GM19324 (cell line): Measurements from ENCODE around the gene STYX.
A peak's percentile ranks its signal among the peaks of the same experiment; 100 is the strongest.
"Not testable (repeated sequence)": the region's sequence is repeated elsewhere in the genome, so short reads cannot be mapped to it uniquely, and the experiment has no call there.

Experiments
- ATAC-seq: cut with Tn5 transposase; IDR thresholded peaks from one replicate; pipeline ENCODE4 v1.9.1; 2021; ENCODE audit warnings: mild to moderate bottlenecking, moderate library complexity; ENCODE audit not compliant: unreplicated experiment, low FRiP score

Gene STYX

DNA sequence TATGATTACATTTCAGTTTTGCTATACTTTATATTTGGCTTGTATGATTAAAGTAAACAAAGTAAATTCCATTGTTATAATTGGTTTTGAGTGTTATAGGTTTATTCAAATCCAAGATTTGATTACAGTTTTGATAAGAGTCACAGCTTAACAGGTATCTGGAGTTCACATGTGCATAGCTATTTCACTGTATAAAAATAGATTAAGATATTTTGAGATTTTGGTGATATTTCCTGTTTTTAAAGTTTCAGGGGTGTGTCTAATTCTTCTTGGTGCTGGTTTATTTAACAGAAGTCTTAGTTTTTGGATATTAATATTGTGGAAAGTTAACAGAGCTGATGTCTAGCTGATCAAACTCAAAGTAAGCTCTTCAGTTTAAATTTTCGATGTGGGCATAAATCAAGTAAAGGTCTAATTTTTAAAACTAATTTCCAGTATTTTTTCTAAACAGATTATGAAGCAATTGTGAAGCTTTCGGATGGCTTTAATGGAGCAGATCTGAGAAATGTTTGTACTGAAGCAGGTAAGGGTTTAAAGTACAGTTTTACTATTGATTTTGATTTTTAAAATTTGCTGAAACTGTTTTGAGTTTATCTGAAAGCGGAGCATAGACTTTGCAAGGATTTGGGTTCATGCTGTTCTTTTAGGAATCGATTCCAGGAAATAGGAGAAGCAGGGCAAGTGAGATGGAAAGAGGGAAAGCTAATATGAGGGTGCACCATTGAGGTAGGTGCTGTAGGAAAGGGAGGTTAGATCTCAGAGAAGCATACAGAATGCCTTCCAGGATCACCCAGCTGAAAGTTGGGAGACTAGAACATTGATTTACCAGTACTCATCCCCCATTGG lies 6.2 kb upstream of the STYX start:
- ATAC-seq: no peak

DNA sequence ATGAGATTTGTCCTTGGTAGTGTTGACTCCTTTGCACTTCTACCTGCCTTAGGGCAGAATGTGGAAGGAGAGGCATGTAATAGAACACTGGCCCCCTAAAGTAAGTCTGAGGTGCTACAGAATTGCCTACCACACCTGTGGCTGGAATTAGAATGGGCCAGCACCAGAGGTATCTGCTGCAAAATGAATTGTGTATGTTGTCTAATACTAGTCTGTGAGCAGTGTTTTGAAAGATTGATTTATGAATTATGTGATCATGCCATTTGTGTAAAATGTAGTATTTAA lies 5.7 kb upstream of the STYX start:
- no peak for ATAC-seq

DNA sequence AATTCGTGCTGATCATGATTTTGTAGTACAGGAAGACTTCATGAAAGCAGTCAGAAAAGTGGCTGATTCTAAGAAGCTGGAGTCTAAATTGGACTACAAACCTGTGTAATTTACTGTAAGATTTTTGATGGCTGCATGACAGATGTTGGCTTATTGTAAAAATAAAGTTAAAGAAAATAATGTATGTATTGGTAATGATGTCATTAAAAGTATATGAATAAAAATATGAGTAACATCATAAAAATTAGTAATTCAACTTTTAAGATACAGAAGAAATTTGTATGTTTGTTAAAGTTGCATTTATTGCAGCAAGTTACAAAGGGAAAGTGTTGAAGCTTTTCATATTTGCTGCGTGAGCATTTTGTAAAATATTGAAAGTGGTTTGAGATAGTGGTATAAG lies 2.5 kb upstream of the STYX start:
- ATAC-seq: not testable (repeated sequence)

DNA sequence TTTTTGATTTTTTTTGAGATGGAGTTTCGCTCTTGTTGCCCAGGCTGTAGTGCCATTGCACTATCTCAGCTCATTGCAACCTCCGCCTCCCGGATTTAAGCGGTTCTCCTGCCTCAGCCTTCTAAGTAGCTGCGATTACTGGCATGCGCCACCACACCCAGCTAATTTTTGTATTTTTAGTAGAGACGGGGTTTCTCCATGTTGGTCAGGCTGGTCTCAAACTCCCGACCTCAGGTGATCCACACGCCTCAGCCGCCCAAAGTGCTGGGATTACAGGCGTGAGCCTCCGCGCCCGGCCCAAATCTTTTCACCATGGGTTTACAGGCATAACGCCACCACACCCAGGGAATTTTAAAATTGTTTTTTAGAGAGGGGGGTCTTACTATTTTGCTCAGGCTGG lies 931 bp upstream of the STYX start:
- not testable (repeated sequence) for ATAC-seq

DNA sequence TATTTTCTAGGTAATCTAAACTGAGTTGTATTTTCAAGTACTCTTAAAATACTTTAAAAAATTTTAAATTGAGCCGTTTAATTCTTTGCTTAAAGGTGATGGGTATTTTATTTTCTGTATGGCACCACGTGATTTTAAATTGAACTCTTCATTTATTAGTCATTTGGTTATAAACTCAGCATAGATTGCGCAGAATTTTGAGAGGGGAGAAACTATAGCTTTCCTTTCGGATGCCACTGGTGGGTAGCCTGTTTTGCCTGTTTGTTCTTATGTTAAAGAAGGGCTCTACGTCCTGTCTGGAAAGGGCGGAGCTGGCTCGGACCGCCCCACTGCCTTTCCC lies 411 bp upstream of the STYX start:
- ATAC-seq: no peak

DNA sequence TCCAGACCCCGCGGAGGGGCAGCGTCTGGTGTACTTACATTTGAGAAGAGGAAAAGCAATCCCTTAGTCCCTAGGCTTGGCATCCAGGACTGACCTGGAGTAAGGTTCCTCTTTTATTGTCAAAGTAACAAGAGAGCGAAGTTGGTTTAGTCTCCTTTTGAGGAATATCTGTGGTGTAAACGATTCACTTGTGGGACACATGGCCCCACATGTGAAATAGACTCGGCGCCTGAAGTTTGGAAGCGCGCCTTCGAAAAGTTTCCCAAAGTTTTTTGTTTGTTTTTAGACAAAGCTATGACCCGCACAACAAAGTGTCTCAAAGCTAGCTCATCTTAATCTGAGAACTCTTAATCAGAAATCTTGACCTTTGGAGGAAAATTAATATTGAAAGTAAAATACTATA lies 744 bp downstream of the STYX start:
- no peak for ATAC-seq

DNA sequence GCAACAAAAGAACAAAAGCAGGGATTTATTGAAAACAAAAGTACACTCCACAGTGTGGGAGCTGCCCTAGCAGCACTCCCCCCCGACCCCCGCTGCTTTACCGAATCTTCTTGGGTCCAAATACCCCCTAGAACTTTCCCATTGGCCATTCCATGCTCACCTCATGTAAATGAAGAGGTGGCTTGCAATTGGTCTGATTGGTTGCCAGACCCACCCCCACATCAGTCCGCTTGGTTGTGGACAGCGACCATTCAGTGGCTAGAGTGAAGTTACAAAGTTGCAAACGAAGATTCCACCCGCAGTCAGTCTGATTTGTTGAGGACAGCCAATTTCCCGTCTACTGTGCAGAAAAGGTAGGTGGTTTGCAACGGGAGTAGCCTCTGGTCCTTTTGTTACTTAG lies 3.9 kb downstream of the STYX start:
- no peak for ATAC-seq

DNA sequence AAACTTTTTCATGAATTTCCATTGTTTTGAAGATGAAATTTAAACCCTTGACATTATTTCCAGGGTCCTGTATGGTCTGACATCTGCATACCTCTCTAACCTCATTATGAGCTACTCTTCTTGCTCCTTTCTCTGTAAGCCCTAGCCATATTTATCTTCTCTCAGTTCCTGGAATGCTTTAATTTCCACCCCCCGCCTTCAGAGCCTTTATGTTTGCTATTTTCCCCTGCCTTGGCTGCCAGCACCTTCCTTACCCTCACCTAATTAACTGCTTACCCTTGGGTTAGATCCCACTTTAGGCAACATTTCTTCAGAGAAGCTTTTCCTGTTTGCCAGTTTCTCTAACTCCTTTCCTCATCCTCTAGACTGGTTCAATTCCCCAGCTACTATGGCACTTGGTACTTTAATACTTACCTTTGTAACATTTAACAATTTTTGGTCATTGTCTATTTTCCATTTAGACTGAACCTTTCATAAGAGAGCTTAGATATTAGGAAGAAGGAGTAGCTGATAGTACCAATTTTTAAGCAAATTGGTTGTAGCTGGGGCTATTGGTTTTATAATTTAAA lies 6.0 kb downstream of the STYX start:
- ATAC-seq: no peak

DNA sequence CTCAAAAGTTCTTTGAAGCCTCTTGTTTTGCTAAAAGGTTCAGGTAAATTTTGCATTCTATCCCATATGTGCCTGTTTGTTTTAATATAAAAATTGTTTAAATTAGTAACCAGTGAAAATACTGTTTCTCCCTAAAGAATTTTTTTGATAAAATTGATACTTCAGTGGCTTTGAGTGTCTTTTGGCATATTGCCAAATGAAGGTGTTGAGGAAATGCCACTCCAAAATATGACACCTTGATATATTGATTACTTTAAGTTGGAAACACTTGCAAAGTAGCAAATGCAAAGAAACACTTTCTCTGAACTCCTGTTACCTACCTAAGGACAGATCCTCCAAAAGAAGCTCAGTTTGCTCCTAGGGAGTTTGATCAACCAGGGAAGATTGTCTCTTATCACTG lies 8.4 kb downstream of the STYX start:
- ATAC-seq: no peak

DNA sequence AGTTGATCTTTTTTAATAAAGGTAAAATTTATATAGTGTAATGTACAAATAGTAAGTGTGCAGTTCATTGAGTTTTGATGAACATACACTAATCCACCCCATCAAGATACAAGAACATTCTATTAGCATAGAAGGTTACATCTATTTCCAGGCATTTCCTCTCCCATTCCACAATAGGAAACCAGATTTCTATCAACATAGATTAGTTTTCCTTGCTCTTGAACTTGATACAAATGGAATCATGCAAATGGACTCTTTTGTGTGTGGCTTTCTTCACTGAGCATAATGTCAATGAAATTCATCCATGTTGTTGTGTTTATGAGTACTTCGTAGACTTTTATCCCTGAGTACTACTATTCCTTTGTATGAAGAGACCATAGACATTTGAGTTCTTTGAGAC lies 10.8 kb downstream of the STYX start:
- no peak for ATAC-seq

DNA sequence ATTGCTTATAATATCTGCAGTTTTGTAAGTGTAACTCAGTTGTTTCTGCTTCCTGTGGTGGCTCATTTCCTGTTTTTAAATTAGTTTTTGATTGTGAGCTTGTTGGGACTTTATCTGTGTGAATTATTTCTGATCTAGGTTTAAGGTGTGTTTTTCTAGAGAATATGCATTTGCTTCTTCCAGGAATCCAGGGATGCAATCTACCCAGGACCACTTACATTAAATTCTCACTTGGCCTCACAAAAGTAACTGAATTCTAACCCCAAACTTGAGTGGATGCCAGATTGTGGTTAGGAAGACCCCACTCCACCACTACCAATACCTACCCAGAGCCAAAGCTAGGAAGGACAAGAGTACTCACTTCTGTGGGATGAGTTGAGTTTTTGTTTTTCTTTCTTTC lies 11.9 kb downstream of the STYX start:
- peak; percentile 14 for ATAC-seq

DNA sequence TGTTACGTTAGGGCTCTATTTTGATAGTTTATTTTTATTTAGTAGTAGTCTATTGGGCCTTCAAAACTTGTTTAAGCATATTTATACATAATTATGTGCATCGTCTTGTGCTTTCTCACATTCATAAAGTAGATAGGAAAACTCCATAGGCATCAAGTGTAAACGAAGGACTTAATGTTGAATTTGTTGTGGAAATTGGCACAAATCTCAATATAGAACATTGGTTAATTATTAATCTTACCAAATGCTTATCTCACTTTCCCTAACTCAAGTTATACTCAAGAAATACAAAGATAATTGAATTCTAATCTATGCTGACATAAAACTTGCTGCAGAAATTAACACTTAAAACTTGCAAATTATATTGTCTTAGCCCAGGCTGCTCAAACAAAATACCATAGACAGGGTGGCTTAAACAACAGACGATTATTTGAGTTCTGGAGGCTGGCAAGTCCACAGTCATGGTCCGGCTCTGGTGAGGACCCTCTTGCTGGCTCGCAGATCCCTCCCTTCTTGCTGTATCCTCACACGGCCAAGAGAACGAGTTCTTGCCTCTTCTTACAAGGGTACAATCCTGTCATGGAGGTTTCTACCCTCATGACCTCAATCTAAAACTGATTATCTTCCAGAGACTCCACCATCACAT lies 18.8 kb downstream of the STYX start:
- ATAC-seq: no peak

DNA sequence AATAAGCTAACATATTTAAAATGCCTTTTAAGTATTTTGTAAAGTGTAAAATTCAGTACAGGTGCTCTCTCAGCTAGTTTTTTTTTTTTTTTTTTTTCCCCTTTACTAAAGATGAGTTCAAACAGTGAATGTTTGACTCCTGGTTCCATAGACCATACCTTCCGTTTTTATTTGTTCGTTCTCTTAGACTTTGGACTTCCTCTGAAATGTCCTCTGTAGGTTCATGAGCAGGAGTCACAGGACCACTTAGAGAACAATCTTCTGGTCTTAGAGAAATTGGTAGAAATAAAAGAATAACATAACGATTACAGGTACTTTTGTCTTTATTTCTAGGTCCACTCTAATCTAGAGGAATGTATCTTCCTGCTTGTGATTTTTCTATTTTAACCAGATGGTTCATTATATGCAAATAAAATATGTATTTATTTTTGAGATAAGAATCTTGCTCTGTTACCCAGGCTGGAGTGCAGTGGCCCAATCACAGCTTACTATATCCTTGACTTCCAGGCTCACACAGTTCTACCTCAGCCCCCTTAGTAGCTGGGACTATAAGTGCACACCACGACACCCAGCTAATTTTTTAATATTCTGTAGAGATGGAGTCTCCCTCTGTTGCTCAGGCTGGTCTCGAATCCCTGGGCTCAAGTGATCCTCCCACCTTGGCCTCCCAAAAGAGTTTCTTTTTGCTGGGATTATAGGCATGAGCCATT lies 25.8 kb downstream of the STYX start:
- ATAC-seq: no peak

DNA sequence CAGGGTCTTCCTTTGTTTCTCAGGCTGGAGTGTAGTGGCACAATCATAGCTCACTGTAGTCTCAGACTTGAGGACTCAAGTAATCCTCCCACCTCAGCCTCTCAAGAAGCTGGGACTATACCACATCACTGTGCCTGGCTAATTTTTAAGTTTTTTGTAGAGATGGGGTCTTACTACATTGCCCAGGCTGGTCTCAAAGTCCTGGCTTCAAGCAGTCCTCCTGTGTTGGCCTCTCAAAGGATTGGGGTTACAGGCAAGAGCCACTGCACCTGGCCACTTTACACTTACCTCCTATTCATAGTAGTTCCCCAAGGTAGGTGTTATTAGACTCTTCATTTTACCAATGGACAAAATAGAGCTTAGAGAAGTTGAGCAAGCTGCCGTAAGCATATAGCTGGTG lies 29.2 kb downstream of the STYX start:
- ATAC-seq: no peak

DNA sequence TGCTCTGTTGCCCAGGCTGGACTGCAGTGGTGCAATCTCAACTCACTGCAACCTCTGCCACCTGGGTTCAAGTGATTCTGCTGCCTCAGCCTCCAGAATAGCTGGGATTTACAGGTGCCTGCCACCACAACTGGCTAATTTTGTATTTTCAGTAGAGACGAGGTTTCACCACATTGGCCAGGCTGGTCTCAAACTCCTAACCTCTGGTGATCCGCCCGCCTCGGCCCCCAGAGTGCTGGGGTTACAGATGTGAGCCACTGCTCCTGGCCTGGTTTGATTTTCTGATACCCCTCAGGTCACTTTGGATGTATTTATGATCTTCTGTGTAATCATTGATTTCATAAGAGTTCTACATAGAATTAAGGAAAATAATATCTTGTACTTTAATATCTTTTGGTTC lies 33.0 kb downstream of the STYX start:
- ATAC-seq: not testable (repeated sequence)

DNA sequence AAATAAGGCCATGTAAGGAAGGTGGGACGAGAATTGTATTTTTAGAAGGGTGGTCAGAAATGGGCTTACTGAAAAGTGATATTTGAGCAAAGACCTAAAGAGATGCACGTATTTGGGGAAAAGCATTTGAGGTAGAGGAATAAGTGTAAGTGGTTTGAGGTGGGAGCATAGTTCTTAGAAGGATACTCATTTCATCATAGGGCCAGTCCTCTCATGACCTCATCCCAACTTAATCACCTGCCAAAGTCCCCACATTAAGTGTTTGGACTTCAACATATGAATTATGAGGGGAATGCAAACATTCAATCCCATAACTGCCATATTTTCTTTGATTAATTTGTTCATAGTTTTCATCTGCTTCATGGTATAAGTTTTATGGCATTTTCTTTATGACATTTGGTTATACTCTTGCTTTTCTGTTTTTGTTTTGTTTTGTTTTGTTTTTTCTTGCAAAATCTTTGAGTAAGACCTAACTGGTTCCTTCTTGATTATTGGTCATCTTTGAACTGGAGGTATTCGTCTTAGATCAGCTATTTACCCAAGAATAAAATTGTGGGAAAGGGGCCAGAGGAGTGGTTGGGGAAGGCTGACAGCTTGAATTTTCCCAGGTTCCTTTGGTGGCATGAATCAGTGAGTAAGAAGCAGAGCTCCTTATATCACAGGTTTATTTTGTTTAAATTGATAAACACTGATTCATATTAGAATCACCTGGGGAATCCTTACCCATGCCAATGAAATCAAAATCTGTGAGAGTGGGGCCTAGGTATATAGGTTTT lies 37.3 kb downstream of the STYX start:
- ATAC-seq: no peak

DNA sequence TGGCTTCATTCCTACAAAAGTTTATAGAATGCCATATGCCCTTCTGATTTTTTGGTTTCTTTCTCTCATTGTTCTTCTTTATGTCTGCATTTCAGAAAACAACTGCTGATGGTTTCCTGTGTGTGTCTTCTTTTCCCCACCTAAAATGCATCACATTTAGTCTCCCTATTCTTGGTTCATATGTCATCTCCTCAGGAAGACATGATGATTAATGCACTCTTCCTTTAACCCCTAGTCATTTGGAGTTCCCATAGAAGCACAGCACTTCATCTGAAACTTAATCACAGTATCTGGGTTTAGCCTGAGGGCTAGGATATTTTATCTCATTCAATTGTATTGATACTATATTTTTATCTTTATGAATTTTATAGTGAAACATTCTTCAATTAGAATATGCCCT lies 39.9 kb downstream of the STYX start:
- ATAC-seq: no peak

DNA sequence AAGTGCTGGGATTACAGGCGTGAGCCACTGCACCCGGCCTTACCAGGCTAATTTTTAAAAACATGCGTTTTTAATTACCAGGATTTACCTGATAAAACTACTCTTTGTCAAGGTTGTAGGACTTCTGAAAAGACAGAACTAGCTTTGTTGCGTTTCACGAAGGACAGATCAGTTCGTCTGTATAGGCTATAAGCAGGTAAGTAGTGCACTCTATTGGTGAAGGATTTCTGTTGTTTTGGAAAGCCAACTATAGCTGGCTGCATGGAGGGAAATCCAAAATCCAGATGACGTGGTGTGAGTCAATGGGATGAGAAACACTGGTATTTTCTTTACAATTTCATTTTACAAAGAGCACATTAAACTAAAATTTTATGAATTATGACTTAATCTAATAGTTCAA lies 46.9 kb downstream of the STYX start:
- no peak for ATAC-seq

DNA sequence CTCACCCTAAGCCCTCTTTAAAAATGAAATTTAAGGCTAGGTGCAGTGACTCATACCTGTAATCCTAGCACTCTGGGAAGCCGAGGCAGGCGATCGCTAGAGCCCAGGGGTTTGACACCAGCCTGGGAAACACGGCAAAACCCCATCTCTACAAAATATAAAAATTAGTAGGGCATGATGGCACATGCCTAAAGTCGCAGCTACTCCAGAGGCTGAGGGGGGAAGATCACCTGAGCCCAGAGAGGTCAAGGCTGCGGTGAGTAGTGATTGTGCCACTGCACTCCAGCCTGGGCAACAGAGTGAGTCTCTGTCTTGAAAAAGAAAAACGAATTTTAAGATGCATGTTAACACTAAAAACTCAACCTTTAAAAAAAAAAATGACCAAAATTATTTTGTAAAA lies 48.7 kb downstream of the STYX start:
- no peak for ATAC-seq

DNA sequence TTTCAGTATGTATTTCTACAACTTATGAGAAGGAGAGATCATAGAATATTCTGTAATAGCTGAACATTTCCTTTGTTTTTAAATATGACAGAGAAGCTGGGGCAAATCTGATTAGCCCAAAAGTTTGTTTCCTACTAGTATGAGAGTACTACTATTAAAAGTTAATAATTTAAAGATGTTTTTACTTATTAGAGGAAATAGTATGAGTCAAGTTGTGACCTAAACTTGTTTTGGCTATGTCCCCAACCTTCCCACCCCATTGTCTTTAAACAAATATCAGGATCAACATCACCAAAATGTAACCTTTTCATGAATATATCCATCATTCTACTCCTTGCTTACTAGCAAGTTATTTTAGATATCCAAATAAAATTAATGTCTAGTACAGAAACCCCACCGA lies 50.9 kb downstream of the STYX start:
- no peak for ATAC-seq

DNA sequence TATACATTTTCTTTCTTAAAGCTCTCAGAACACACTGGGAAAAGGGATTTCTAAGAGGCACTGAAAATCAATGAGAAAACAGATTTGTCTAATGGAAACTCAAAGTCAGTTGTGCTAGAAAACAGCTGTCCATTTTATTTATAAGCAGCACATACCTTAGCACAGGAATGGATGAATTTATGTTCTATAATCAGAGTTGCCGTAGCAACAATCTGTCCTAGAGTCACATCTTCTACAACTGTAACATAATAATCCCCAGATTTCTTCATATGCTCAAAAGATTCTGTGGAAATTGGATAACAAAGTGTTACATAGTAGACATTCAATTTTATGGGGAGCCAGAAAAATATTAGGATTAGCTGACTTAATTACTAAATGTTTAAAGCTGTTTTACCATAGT lies 51.7 kb downstream of the STYX start:
- ATAC-seq: no peak
